ENCODE measurements around the gene IGFL4.

The IGFL4 gene

GRCh38 chr19:46068345-46069258 lies 27.8 kb upstream of the IGFL4 start:
- no peaks in the 10 kb centered on the region for H3K9me3 ChIP-seq (ENCODE audit: insufficient read depth, low read length, severe bottlenecking)
- H4K20me1 ChIP-seq (ENCODE audit: insufficient read depth, low read length) = no peaks in the 10 kb centered on the region
- H3K9ac ChIP-seq (ENCODE audit: low read depth, low read length) = no peak overlapping the region
- no peaks in the 10 kb centered on the region for H3K36me3 ChIP-seq (ENCODE audit: insufficient read depth, low read length)
- no peak overlapping the region for H2AFZ ChIP-seq (ENCODE audit: low read depth, low read length)
- H3K4me3 ChIP-seq (ENCODE audit: low read depth in 1 of 2, low read length in 2 of 2) = no peak overlapping the region
- ATAC-seq (ENCODE audit: insufficient read depth, low read depth) (no peak), DNase-seq (no peak)
- H3K4me2 ChIP-seq (ENCODE audit: insufficient read depth, low read length) = no peak overlapping the region
- peaks cover 45% of the 10 kb centered on the region for H3K27me3 ChIP-seq (ENCODE audit: insufficient read depth, low read length, poor library complexity)
- no peaks in the 10 kb centered on the region for H3K79me2 ChIP-seq (ENCODE audit: insufficient read depth, low read length)
- no peaks in the 10 kb centered on the region for H3K4me1 ChIP-seq (ENCODE audit: insufficient read depth, low read length)
- H3K27ac ChIP-seq (ENCODE audit: low read length) = no peak overlapping the region
- TF ChIP-seq EZH2 (IDR thresholded peaks at IDR 0.05; ENCODE audit: borderline replicate concordance, low read depth, low read length, severe bottlenecking) = peak; percentile 33
- no peak for TF ChIP-seq CTCF (IDR thresholded peaks at IDR 0.05; ENCODE audit: borderline replicate concordance, extremely low read depth, low read length, poor library complexity, severe bottlenecking)

GRCh38 chr19:46067691-46068090 lies 26.9 kb upstream of the IGFL4 start:
- TF ChIP-seq CTCF (IDR thresholded peaks at IDR 0.05; ENCODE audit: borderline replicate concordance, extremely low read depth, low read length, poor library complexity, severe bottlenecking) (no peak), EZH2 (IDR thresholded peaks at IDR 0.05; ENCODE audit: borderline replicate concordance, low read depth, low read length, severe bottlenecking) (no peak)
- H3K36me3 ChIP-seq (ENCODE audit: insufficient read depth, low read length) = no peaks in the 10 kb centered on the region
- ATAC-seq (ENCODE audit: insufficient read depth, low read depth) (no peak), DNase-seq (no peak)
- no peak overlapping the region for H3K4me3 ChIP-seq (ENCODE audit: low read depth in 1 of 2, low read length in 2 of 2)
- no peak overlapping the region for H3K4me2 ChIP-seq (ENCODE audit: insufficient read depth, low read length)
- H3K9ac ChIP-seq (ENCODE audit: low read depth, low read length) = no peak overlapping the region
- H3K27ac ChIP-seq (ENCODE audit: low read length) = no peak overlapping the region
- H2AFZ ChIP-seq (ENCODE audit: low read depth, low read length) = no peak overlapping the region
- no peaks in the 10 kb centered on the region for H4K20me1 ChIP-seq (ENCODE audit: insufficient read depth, low read length)
- H3K79me2 ChIP-seq (ENCODE audit: insufficient read depth, low read length) = no peaks in the 10 kb centered on the region
- H3K9me3 ChIP-seq (ENCODE audit: insufficient read depth, low read length, severe bottlenecking) = no peaks in the 10 kb centered on the region
- no peaks in the 10 kb centered on the region for H3K4me1 ChIP-seq (ENCODE audit: insufficient read depth, low read length)
- peaks cover 40% of the 10 kb centered on the region for H3K27me3 ChIP-seq (ENCODE audit: insufficient read depth, low read length, poor library complexity)

GRCh38 chr19:46066471-46066870 lies 25.7 kb upstream of the IGFL4 start:
- Histone ChIP-seq H3K4me3 (ENCODE audit: low read depth in 1 of 2, low read length in 2 of 2) (no peak overlapping the region), H3K9ac (ENCODE audit: low read depth, low read length) (no peak overlapping the region), H3K4me2 (ENCODE audit: insufficient read depth, low read length) (no peak overlapping the region), H3K4me1 (ENCODE audit: insufficient read depth, low read length) (no peaks in the 10 kb centered on the region), H3K9me3 (ENCODE audit: insufficient read depth, low read length, severe bottlenecking) (no peaks in the 10 kb centered on the region), H4K20me1 (ENCODE audit: insufficient read depth, low read length) (no peaks in the 10 kb centered on the region), H3K36me3 (ENCODE audit: insufficient read depth, low read length) (no peaks in the 10 kb centered on the region), H2AFZ (ENCODE audit: low read depth, low read length) (no peak overlapping the region), H3K79me2 (ENCODE audit: insufficient read depth, low read length) (no peaks in the 10 kb centered on the region), H3K27ac (ENCODE audit: low read length) (no peak overlapping the region), H3K27me3 (ENCODE audit: insufficient read depth, low read length, poor library complexity) (peaks cover 30% of the 10 kb centered on the region)
- DNase-seq = no peak
- TF ChIP-seq EZH2 (IDR thresholded peaks at IDR 0.05; ENCODE audit: borderline replicate concordance, low read depth, low read length, severe bottlenecking) (no peak), CTCF (IDR thresholded peaks at IDR 0.05; ENCODE audit: borderline replicate concordance, extremely low read depth, low read length, poor library complexity, severe bottlenecking) (no peak)
- ATAC-seq (ENCODE audit: insufficient read depth, low read depth) = no peak

Measured in DND-41 (cell line).